GM23248 (cell line): ENCODE results near the gene GPR55. TPM values are rescaled to one million over a fixed set of nuclear protein-coding genes. Genes with fewer than 3 reads are reported as not detected.

Experiments
- DNase-seq: peaks from one replicate; pipeline ENCODE4 v3.0.0-alpha.2; 2015
- H2AFZ ChIP-seq: fragments of 200-600 bp; sonication (generic); 2 replicates; pipeline ENCODE4 v1.6.1; 2016; ENCODE audit warnings: antibody characterized with exemption
- H3F3A ChIP-seq: fragments of 200-600 bp; sonication (generic); 2 replicates; pipeline ENCODE4 v1.6.1; 2016; ENCODE audit warnings: mild to moderate bottlenecking, antibody characterized with exemption, mixed run types; ENCODE audit not compliant: insufficient read depth
- H3K27ac ChIP-seq: fragments of 200-600 bp; sonication (generic); 2 replicates; pipeline ENCODE4 v1.5.1; 2016; ENCODE audit warnings: mild to moderate bottlenecking
- H3K27me3 ChIP-seq: fragments of 200-600 bp; sonication (generic); replicated peaks from 2 replicates; pipeline ENCODE4 v1.6.1; 2016; ENCODE audit warnings: mild to moderate bottlenecking; ENCODE audit not compliant: insufficient read depth
- H3K36me3 ChIP-seq: fragments of 200-600 bp; sonication (generic); 2 replicates; pipeline ENCODE4 v1.6.1; 2016; ENCODE audit warnings: low read depth, mild to moderate bottlenecking
- H3K4me1 ChIP-seq: fragments of 200-600 bp; sonication (generic); 2 replicates; pipeline ENCODE4 v1.6.1; 2016; ENCODE audit warnings: mild to moderate bottlenecking; ENCODE audit not compliant: insufficient read depth
- H3K4me2 ChIP-seq: fragments of 200-600 bp; sonication (generic); one replicate; pipeline ENCODE4 v1.6.1; 2016; ENCODE audit warnings: mild to moderate bottlenecking; ENCODE audit not compliant: unreplicated experiment
- H3K4me3 ChIP-seq: fragments of 200-600 bp; sonication (generic); 2 replicates; pipeline ENCODE4 v1.5.1; 2016; ENCODE audit warnings: mild to moderate bottlenecking
- H3K79me2 ChIP-seq: fragments of 200-600 bp; sonication (generic); 2 replicates; pipeline ENCODE4 v1.6.1; 2016; ENCODE audit warnings: mild to moderate bottlenecking; ENCODE audit not compliant: insufficient read depth
- H3K9ac ChIP-seq: fragments of 200-600 bp; sonication (generic); 2 replicates; pipeline ENCODE4 v1.6.1; 2016; ENCODE audit warnings: mild to moderate bottlenecking
- H3K9me2 ChIP-seq: fragments of 200-600 bp; sonication (generic); 2 replicates; pipeline ENCODE4 v1.6.1; 2016; ENCODE audit warnings: mixed run types, mild to moderate bottlenecking, moderate library complexity; ENCODE audit not compliant: insufficient read depth
- H3K9me3 ChIP-seq: fragments of 200-600 bp; sonication (generic); one replicate; pipeline ENCODE4 v1.6.1; 2017; ENCODE audit warnings: low read depth
- H4K20me1 ChIP-seq: fragments of 200-600 bp; sonication (generic); 2 replicates; pipeline ENCODE4 v1.6.0; 2016; ENCODE audit not compliant: insufficient read depth
- EZH2 ChIP-seq: fragments of 200-600 bp; sonication (generic); IDR thresholded peaks from 2 replicates; pipeline ENCODE4 v1.6.1; 2018; ENCODE audit warnings: antibody characterized with exemption, mild to moderate bottlenecking; ENCODE audit not compliant: insufficient read depth, poor library complexity, severe bottlenecking
- EZH2phosphoT487 ChIP-seq: fragments of 200-600 bp; sonication (generic); IDR thresholded peaks from 2 replicates; pipeline ENCODE4 v1.6.1; 2018; ENCODE audit warnings: antibody characterized with exemption, moderate library complexity, mild to moderate bottlenecking, low read depth; ENCODE audit not compliant: insufficient read depth
- WGBS, 2 experiments: methylation state at CpG; one replicate each; pipeline ENCODE4 v1.1.6; 2015 to 2017; ENCODE audit warnings: low lambda C conversion rate in 2 of 2, low coverage in 1 of 2; ENCODE audit errors: missing lambda C conversion rate in 2 of 2; 5-methylcytosine and 5-hydroxymethylcytosine counted together
- in situ Hi-C: fragments of 300-500 bp; cut with MboI; formaldehyde crosslinking; loops from 2 replicates; pipeline ENCODE4 v1.15.0; 2020
- polyA plus RNA-seq: library from polyadenylated mRNA; unstranded; fragments of >200 nt; fragmentation: Nextera tagmentation; extraction: Ambion mirVana; gene quantifications from 2 replicates; pipeline ENCODE4 v1.2.1, GENCODE V29; 2016
- total RNA-seq: library from RNA; depleted of rRNA; stranded (reverse); fragments of >200 nt; shearing (Covaris generic); gene quantifications from 2 replicates; pipeline ENCODE4 v1.2.3, GENCODE V29; 2014

GPR55 gene
- total and polyA plus RNA-seq, 2 experiments from 2014 or later: 0.20 TPM; not detected in 1

DNA sequence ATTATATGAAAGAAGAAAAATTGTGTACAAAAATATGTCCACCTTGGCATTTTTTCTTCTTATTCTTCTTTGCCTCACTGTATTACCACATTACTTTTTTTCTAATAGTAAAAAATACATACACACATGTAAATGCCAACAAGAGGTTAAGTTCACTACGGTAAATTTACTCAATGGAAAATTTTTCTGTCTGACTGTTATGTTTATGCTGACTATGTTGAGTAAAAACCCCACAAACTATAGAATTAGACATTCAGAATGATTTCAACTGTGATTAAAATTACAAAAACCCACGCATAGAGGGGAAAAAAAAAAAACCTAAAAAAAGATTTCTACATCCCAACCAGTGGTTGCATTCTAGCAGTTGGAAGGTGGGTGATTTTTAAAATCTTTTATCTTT is 5.4 kb downstream of the GPR55 start:
- H3K79me2 ChIP-seq: no peaks in the 10 kb centered on the region
- H3K4me3 ChIP-seq: no peak overlapping the region
- no peak overlapping the region for H3K9ac ChIP-seq
- WGBS, 2 experiments: 28 to 40% methylated on average over 2 of the region's 2 CpGs
- no peaks in the 10 kb centered on the region for H4K20me1 ChIP-seq
- H3K9me3 ChIP-seq: no peaks in the 10 kb centered on the region
- H3K4me1 ChIP-seq: no peaks in the 10 kb centered on the region
- no peak overlapping the region for H2AFZ ChIP-seq
- no peak for TF ChIP-seq EZH2phosphoT487
- TF ChIP-seq EZH2: no peak
- no peak for DNase-seq
- H3K27me3 ChIP-seq: peaks cover 54% of the 10 kb centered on the region
- no peak overlapping the region for H3K27ac ChIP-seq
- H3K4me2 ChIP-seq: no peak overlapping the region
- in situ Hi-C loops: no loop called here
- no peaks in the 10 kb centered on the region for H3K9me2 ChIP-seq
- no peaks in the 10 kb centered on the region for H3F3A ChIP-seq
- no peaks in the 10 kb centered on the region for H3K36me3 ChIP-seq

GRCh38 chr2:230919240-230919639 is 5.8 kb downstream of the GPR55 start:
- H4K20me1 ChIP-seq: no peaks in the 10 kb centered on the region
- no peaks in the 10 kb centered on the region for H3K4me1 ChIP-seq
- H3K9ac ChIP-seq: no peak overlapping the region
- H3F3A ChIP-seq: no peaks in the 10 kb centered on the region
- in situ Hi-C loops: no loop called here
- no peaks in the 10 kb centered on the region for H3K9me3 ChIP-seq
- H3K9me2 ChIP-seq: no peaks in the 10 kb centered on the region
- 66 to 71% methylated on average over 2 of the region's 2 CpGs for WGBS, 2 experiments
- no peak overlapping the region for H3K4me3 ChIP-seq
- DNase-seq: no peak
- H3K27me3 ChIP-seq: peaks cover 56% of the 10 kb centered on the region
- no peak overlapping the region for H2AFZ ChIP-seq
- no peak for TF ChIP-seq EZH2
- no peak for TF ChIP-seq EZH2phosphoT487
- H3K36me3 ChIP-seq: no peaks in the 10 kb centered on the region
- H3K79me2 ChIP-seq: no peaks in the 10 kb centered on the region
- H3K4me2 ChIP-seq: no peak overlapping the region
- H3K27ac ChIP-seq: no peak overlapping the region

DNA sequence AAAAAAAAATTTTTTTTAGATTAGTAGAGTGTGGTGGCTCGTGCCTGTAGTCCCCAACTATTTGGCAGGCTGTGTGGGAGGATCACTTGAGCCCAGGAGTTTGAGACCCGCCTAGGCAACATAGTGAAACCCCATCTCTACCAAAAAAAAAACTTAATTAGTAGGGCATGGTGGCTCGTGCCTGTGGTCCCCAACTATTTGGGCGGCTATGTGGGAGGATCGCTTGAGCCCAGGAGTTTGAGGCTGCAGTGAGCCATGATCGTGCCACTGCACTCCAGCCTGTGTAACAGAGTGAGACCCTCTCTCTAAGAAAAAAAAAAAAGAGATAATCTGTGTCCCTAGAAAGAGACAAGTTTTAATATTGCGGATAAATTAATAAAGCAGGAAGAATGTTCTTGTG is 8.8 kb downstream of the GPR55 start:
- H3K4me1 ChIP-seq: no peaks in the 10 kb centered on the region

GRCh38 chr2:230915319-230915718 is 9.7 kb downstream of the GPR55 start:
- TF ChIP-seq EZH2phosphoT487 (no peak), EZH2 (no peak)
- in situ Hi-C loops: no loop called here
- H3K4me2 ChIP-seq: no peak overlapping the region

More for the DNA sequence above, 8.8 kb downstream of the GPR55 start:
- Histone ChIP-seq H4K20me1 (no peaks in the 10 kb centered on the region), H3K9ac (no peak overlapping the region), H3K36me3 (no peaks in the 10 kb centered on the region), H3K9me3 (no peaks in the 10 kb centered on the region), H3K27ac (no peak overlapping the region), H3F3A (no peaks in the 10 kb centered on the region), H3K4me3 (no peak overlapping the region), H3K9me2 (no peaks in the 10 kb centered on the region), H3K27me3 (peaks cover 47% of the 10 kb centered on the region), H2AFZ (no peak overlapping the region), H3K4me2 (no peak overlapping the region), H3K79me2 (no peaks in the 10 kb centered on the region)
- 55 to 56% methylated on average over 7 of the region's 7 CpGs for WGBS, 2 experiments
- no peak for DNase-seq
- in situ Hi-C loops: no loop called here
- TF ChIP-seq EZH2phosphoT487 (no peak), EZH2 (no peak)

DNA sequence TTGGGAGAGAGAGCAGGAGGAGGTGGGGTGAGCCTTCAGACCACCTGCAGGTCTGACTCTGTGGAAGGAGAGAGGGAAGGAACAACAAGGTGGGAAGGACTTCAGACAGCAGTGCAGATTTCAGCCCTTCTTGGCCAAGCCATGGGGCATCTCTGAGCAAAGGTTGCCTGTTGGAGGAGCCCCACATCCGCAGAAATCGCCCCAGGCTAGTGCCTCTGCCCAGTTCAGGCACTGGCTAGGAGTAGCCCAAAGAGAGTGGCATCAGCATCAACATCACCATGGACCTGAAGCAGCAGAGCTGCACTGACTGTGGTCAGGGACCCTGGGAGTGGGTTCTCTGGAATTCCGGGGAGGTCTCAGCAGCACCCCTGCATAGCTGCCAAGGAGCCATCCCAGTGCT is 10.2 kb downstream of the GPR55 start:
- WGBS, 2 experiments: 65 to 69% methylated on average over 3 of the region's 3 CpGs
- Histone ChIP-seq H3K27ac (no peak overlapping the region), H3K4me1 (no peaks in the 10 kb centered on the region), H3K9ac (no peak overlapping the region), H4K20me1 (no peaks in the 10 kb centered on the region), H3K27me3 (peaks cover 38% of the 10 kb centered on the region), H3K36me3 (no peaks in the 10 kb centered on the region), H3K9me2 (no peaks in the 10 kb centered on the region), H3K9me3 (no peaks in the 10 kb centered on the region), H3K79me2 (no peaks in the 10 kb centered on the region), H2AFZ (no peak overlapping the region), H3F3A (no peaks in the 10 kb centered on the region), H3K4me3 (no peak overlapping the region), H3K4me2 (no peak overlapping the region)
- in situ Hi-C loops: no loop called here
- DNase-seq: no peak
- TF ChIP-seq EZH2 (no peak), EZH2phosphoT487 (no peak)

More at GRCh38 chr2:230915319-230915718, 9.7 kb downstream of the GPR55 start:
- no peaks in the 10 kb centered on the region for H3K79me2 ChIP-seq
- H2AFZ ChIP-seq: no peak overlapping the region
- no peaks in the 10 kb centered on the region for H3K36me3 ChIP-seq
- H3K9ac ChIP-seq: no peak overlapping the region
- H3K27me3 ChIP-seq: peaks cover 38% of the 10 kb centered on the region
- no peak overlapping the region for H3K4me3 ChIP-seq
- no peaks in the 10 kb centered on the region for H3K9me3 ChIP-seq
- 45 to 49% methylated on average over 6 of the region's 6 CpGs for WGBS, 2 experiments
- H3K4me1 ChIP-seq: no peaks in the 10 kb centered on the region
- H3F3A ChIP-seq: no peaks in the 10 kb centered on the region
- H3K27ac ChIP-seq: no peak overlapping the region
- no peaks in the 10 kb centered on the region for H4K20me1 ChIP-seq
- no peaks in the 10 kb centered on the region for H3K9me2 ChIP-seq
- DNase-seq: no peak
